ENCODE results near the gene CYP46A1. TPM values are rescaled to one million over a fixed set of nuclear protein-coding genes. Genes with fewer than 3 reads are reported as not detected.

The CYP46A1 gene
- total RNA-seq, 4 donors from 2014 or later: 0.94 to 2.4 (median 0.95) TPM

- DNase-seq (ENCODE audit: low spot score) (no peak), ATAC-seq (ENCODE audit: low FRiP score) (no peak)
- no peak for TF ChIP-seq CTCF (IDR thresholded peaks at IDR 0.05)
Measured at GRCh38 chr14:99764222-99764706, 80.2 kb downstream of the CYP46A1 start.

- ATAC-seq (ENCODE audit: low FRiP score) (no peak), DNase-seq (ENCODE audit: low spot score) (no peak)
- no peak for TF ChIP-seq CTCF (IDR thresholded peaks at IDR 0.05)
Measured at GRCh38 chr14:99768381-99768780, 84.3 kb downstream of the CYP46A1 start.

GRCh38 chr14:99769123-99769522, 85.0 kb downstream of the CYP46A1 start:
- no peak for TF ChIP-seq CTCF (IDR thresholded peaks at IDR 0.05)
- no peak for ATAC-seq (ENCODE audit: low FRiP score)
- no peak for DNase-seq (ENCODE audit: low spot score)

GRCh38 chr14:99769799-99770198, 85.7 kb downstream of the CYP46A1 start:
- ATAC-seq (ENCODE audit: low FRiP score): no peak
- TF ChIP-seq CTCF (IDR thresholded peaks at IDR 0.05): no peak
- DNase-seq (ENCODE audit: low spot score): no peak

- DNase-seq (ENCODE audit: low spot score): no peak
- no peak for TF ChIP-seq CTCF (IDR thresholded peaks at IDR 0.05)
- ATAC-seq (ENCODE audit: low FRiP score): peak; percentile 45
Measured at GRCh38 chr14:99772371-99773283, 88.5 kb downstream of the CYP46A1 start.

GRCh38 chr14:99773521-99774497, 89.7 kb downstream of the CYP46A1 start:
- DNase-seq (ENCODE audit: low spot score) (no peak), ATAC-seq (ENCODE audit: low FRiP score) (no peak)
- no peak for TF ChIP-seq CTCF (IDR thresholded peaks at IDR 0.05)

Measured in omental fat pad (tissue), 4 donors.